Kasumi-1 (cell line): ENCODE data around the gene MPPED2.

Experiments
- DNase-seq, 2 experiments: peaks; one replicate each; lab custom pipeline; 2025; lab: John Stamatoyannopoulos, UW

The MPPED2 gene

GRCh38 chr11:30487200-30487898 lies 98.8 kb downstream of the MPPED2 start:
- peak; percentile 77 to 84 for DNase-seq

- DNase-seq = no peak
These were observed 100.4 kb downstream of the MPPED2 start for GRCh38 chr11:30485756-30486155.

GRCh38 chr11:30485222-30485621 lies 100.9 kb downstream of the MPPED2 start:
- no peak for DNase-seq

- peak; percentile 39 to 49 for DNase-seq
These were observed 103.1 kb downstream of the MPPED2 start for GRCh38 chr11:30483056-30483455.

GRCh38 chr11:30481796-30482195 lies 104.4 kb downstream of the MPPED2 start:
- DNase-seq = no peak

- DNase-seq = no peak
These were observed 104.8 kb downstream of the MPPED2 start for GRCh38 chr11:30481330-30481729.

GRCh38 chr11:30479899-30480298 lies 106.3 kb downstream of the MPPED2 start:
- no peak for DNase-seq

GRCh38 chr11:30478923-30479322 lies 107.2 kb downstream of the MPPED2 start:
- no peak for DNase-seq

- no peak for DNase-seq
These were observed 109.1 kb downstream of the MPPED2 start for GRCh38 chr11:30477061-30477460.

GRCh38 chr11:30474151-30474954 lies 111.8 kb downstream of the MPPED2 start:
- no peak for DNase-seq

GRCh38 chr11:30471244-30471643 lies 114.9 kb downstream of the MPPED2 start:
- no peak for DNase-seq

- DNase-seq = no peak
These were observed 117.3 kb downstream of the MPPED2 start for GRCh38 chr11:30468881-30469280.

GRCh38 chr11:30467176-30467575 lies 119.0 kb downstream of the MPPED2 start:
- DNase-seq = no peak

- DNase-seq = no peak
These were observed 120.5 kb downstream of the MPPED2 start for GRCh38 chr11:30465623-30466022.

- DNase-seq = no peak
These were observed 121.0 kb downstream of the MPPED2 start for GRCh38 chr11:30465192-30465591.

- DNase-seq = no peak
These were observed 122.9 kb downstream of the MPPED2 start for GRCh38 chr11:30463266-30463665.

GRCh38 chr11:30462421-30462820 lies 123.7 kb downstream of the MPPED2 start:
- DNase-seq = no peak

- DNase-seq = no peak
These were observed 126.3 kb downstream of the MPPED2 start for GRCh38 chr11:30459821-30460220.

- DNase-seq = no peak
These were observed 126.8 kb downstream of the MPPED2 start for GRCh38 chr11:30459306-30459705.

- no peak for DNase-seq
These were observed 127.6 kb downstream of the MPPED2 start for GRCh38 chr11:30458541-30458940.

- no peak for DNase-seq
These were observed 129.1 kb downstream of the MPPED2 start for GRCh38 chr11:30457087-30457486.

- DNase-seq = no peak
These were observed 131.1 kb downstream of the MPPED2 start for GRCh38 chr11:30455025-30455424.

- DNase-seq = no peak
These were observed 131.6 kb downstream of the MPPED2 start for GRCh38 chr11:30454541-30454940.
